Fibroblast of mammary gland (primary cell): ENCODE results near the gene BCAM.
"Not testable (repeated sequence)": the region's sequence is repeated elsewhere in the genome, so short reads cannot be mapped to it uniquely, and the experiment has no call there.

Experiments
- DNase-seq: peaks from one replicate; pipeline ENCODE4 v3.0.0-alpha.2; 2010; ENCODE audit warnings: low read depth
- H3K4me3 ChIP-seq: 2 replicates; pipeline ENCODE4 v1.5.1; 2011; ENCODE audit warnings: low read depth, mild to moderate bottlenecking, low read length, moderate library complexity; ENCODE audit not compliant: control insufficient read depth
- TF ChIP-seq, protein P1 (sequence below): conservative IDR thresholded peaks from 2 replicates; pipeline ENCODE4 v1.5.1; 2011; ENCODE audit warnings: low read depth, low read length, inconsistent platforms; ENCODE audit not compliant: control insufficient read depth, insufficient read depth

Gene BCAM

DNA sequence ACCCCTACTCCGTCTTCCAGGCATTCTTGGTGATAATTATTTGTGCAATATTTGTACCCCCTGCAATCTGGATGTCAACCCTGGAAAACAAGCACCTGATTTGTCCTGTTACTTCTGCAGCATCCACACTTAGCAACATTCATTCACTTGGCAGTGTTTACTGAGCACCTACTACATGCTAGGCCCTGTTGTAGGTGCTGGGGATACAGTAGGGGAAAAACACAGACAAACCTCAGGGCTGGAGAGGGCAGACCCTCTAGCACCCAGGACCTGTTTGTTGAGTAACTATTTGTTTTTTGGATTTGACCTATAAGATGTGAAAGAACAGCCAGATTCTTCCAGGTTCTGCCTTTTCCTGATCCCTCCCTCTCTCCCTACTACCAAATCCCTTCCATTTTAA lies 46.7 kb downstream of the BCAM start:
- H3K4me3 ChIP-seq, result no peak overlapping the region
- TF ChIP-seq, protein P1, sequence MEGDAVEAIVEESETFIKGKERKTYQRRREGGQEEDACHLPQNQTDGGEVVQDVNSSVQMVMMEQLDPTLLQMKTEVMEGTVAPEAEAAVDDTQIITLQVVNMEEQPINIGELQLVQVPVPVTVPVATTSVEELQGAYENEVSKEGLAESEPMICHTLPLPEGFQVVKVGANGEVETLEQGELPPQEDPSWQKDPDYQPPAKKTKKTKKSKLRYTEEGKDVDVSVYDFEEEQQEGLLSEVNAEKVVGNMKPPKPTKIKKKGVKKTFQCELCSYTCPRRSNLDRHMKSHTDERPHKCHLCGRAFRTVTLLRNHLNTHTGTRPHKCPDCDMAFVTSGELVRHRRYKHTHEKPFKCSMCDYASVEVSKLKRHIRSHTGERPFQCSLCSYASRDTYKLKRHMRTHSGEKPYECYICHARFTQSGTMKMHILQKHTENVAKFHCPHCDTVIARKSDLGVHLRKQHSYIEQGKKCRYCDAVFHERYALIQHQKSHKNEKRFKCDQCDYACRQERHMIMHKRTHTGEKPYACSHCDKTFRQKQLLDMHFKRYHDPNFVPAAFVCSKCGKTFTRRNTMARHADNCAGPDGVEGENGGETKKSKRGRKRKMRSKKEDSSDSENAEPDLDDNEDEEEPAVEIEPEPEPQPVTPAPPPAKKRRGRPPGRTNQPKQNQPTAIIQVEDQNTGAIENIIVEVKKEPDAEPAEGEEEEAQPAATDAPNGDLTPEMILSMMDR, result no peak
- no peak for DNase-seq

DNA sequence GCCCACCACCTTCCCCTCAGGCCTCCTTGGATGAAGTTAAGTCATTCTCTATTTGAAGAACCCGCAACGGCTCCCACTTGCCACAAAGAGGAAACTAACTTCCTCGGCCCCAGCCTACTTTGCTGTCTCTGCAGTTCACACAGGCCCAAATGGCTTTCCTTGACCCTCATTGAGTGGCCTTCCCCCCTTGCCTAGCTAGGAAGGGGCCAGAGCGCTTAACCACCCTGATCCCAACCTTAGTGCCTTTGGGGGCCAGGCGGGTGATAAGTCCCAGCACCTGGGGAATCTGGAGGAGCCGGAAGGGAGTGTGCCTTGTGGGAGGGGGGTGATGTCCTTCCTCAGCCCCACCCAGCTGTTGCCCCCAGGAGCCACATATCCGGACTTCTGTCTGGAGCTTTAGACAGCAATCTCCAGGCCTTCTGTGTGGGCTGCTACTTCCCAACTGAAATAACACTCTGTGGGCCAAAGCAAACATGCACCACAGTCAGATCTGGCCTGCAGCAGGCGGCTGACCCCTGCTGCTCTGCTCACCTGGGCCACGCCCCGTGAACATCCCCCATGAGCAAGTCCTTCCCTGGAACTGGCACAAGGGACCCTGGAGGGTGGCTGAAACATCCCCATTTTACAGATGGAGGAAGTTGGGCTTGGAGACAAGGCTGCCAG lies 47.6 kb downstream of the BCAM start:
- no peak for DNase-seq
- TF ChIP-seq, protein P1, result no peak
- H3K4me3 ChIP-seq, result no peak overlapping the region

DNA sequence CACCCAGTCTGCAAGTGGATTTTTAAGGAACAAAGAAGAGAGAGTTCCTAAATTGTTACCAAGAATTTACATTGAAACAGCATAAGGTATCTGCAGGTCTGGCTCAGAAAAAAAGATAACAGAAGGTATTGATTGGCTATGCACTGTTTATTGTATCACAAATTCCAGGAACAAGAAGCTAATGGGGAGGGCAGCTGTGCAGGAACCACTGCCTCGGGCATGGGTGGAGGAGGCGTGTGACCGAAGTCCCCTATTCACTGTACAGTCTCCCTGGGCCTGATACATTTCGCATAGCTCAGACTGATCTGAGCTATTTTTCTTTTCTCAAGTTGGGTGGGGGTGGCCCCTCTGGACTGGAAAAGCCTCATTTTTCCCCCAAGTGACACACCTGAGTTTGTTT lies 48.9 kb downstream of the BCAM start:
- no peak for DNase-seq
- TF ChIP-seq, protein P1, result no peak
- no peak overlapping the region for H3K4me3 ChIP-seq

DNA sequence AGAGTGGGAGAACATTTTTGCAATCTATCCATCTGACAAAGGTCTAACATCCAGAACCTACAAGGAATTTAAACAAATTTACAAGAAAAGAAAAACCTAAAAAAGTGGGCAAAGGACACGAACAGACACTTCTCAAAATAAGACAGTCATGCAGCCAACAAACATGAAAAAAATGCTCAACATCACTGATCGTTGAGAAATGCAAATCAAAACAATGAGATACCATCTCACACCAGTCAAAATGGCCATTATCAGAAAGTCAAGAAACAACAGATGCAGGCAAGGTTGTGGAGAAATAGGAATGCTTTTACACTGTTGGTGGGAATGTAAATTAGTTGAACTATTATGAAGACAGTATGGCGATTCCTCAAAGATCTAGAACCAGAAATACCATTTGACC lies 52.7 kb downstream of the BCAM start:
- not testable (repeated sequence) for H3K4me3 ChIP-seq, DNase-seq

DNA sequence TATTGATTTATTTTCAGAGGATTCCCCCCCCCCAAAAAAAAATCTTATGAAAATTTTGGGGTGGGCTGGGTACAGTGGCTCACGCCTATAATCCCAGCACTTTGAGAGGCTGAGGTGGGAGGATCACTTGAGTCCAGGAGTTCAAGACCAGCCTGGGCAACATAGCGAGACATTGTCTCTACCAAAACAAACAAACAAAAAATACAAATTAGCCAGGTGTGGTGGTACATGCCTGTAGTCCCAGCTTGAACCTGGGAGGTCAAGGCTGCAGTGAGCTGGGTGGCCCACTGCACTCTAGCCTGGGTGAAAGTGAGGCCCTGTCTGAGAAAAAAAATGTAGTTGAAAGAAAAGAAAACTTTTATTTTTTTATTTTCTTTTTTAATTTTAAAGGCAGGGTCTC lies 55.1 kb downstream of the BCAM start:
- TF ChIP-seq, protein P1, result no peak
- H3K4me3 ChIP-seq, result no peak overlapping the region
- DNase-seq, result no peak

DNA sequence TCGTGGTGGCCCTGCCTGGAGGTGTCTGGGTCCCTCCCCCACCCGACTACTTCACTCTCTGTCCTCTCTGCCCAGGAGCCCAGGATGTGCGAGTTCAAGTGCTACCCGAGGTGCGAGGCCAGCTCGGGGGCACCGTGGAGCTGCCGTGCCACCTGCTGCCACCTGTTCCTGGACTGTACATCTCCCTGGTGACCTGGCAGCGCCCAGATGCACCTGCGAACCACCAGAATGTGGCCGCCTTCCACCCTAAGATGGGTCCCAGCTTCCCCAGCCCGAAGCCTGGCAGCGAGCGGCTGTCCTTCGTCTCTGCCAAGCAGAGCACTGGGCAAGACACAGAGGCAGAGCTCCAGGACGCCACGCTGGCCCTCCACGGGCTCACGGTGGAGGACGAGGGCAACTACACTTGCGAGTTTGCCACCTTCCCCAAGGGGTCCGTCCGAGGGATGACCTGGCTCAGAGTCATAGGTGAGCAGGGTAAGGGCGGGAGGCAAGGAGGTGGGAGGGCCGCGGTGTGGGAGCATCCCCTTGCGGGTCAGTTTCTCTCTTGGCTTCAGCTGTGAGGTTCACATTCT lies 56.4 kb downstream of the BCAM start:
- TF ChIP-seq, protein P1, result no peak
- no peak overlapping the region for H3K4me3 ChIP-seq
- DNase-seq, result no peak

DNA sequence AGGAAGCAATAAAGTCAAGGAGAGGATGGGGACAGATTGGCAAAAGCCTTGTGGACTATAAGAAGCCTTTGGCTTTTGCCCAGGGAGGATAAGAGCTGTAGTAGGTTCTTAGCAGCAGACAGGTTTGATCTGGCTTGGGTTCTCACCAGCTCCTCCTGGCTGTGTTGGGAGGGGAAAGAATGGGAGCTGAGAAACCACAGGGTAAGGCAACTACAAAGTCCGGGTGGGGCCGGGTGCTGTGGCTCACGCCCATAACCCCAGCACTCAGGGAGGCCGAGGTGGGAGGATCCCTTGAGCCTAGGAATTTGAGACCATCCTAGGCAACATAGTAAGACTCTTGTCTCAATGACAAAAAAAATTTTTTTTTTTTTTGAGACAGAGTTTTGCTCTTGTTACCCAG lies 57.8 kb downstream of the BCAM start:
- DNase-seq, result no peak
- TF ChIP-seq, protein P1, result no peak
- no peak overlapping the region for H3K4me3 ChIP-seq
